HG02623 (cell line): ENCODE data around the gene SGPP1.
"Not testable (repeated sequence)": the region's sequence is repeated elsewhere in the genome, so short reads cannot be mapped to it uniquely, and the experiment has no call there.

ENCODE experiments used
- ATAC-seq: cut with Tn5 transposase; IDR thresholded peaks from one replicate; pipeline ENCODE4 v1.9.1; 2021; ENCODE audit warnings: moderate library complexity; ENCODE audit not compliant: unreplicated experiment

Gene SGPP1

DNA sequence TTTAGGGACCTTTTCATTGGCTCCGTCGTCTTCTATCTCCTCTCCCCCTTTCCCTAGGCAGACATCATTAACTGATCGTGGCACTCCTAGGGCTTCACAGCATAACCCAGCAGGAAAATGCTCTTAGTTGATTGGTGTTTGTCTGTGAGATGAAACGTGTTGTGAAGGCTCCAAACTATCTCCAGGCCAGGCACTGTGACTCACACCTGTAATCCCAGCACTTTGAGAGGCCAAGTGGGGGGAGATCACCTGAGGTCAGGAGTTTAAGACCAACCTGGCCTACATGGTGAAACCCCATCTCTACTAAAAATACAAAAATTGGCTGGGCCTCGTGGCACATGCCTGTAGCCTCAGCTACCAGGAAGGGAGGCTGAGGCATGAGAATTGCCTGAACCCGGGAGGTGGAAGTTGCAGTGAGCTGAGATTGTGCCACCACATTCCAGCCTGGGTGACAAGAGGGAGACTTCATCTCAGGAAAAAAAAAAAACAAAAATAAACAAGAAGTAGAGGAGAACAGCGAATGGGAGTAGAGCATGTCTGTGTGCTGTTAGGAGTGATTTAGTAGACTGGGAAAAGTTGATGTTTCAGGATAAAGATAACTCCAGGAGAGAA, 53.9 kb downstream of the SGPP1 start:
- ATAC-seq, result no peak

- ATAC-seq, result no peak
Measured at GRCh38 chr14:63673255-63673654, 54.6 kb downstream of the SGPP1 start.

- ATAC-seq, result peak; percentile 58
Measured at GRCh38 chr14:63672417-63673180, 55.3 kb downstream of the SGPP1 start.

DNA sequence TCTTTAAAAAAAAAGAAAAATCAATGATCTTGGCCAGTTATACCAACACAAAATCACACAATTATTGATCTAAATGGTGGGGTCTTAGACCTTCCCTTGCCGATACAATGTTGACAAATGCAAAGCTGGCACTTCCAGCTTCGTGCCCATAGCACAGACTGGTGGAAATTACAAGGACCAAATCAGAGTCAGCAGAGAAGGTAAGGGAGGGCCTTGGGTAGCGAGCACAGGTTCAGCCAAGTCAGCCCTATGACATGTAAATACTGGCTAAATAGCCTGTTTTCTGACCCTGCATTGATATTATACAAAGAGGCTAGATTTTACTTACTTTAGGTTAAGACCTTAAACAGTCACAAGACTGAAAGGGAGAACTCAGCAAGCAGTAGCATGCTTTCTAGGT, 55.9 kb downstream of the SGPP1 start:
- ATAC-seq, result no peak

GRCh38 chr14:63670692-63671091, 57.2 kb downstream of the SGPP1 start:
- no peak for ATAC-seq

DNA sequence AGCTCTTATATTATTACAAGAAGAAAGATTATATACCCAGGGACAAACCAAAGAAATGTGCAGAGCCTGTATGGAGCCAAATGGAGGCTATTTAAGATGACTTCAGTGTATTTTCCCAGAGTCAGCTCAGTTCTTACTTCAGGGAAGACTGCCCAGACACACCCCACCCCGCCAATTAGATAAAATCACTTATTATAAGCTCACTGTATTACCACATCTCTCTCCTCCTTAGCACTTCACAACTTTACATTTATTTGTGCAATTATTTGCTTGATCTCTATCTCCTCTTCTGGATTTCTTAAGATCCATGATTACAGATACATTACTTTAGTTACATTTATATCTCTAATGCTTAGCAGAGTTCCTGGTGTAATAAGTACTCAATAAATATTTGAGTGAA, 61.5 kb downstream of the SGPP1 start:
- no peak for ATAC-seq

- no peak for ATAC-seq
Measured at GRCh38 chr14:63663428-63664341, 64.2 kb downstream of the SGPP1 start.

DNA sequence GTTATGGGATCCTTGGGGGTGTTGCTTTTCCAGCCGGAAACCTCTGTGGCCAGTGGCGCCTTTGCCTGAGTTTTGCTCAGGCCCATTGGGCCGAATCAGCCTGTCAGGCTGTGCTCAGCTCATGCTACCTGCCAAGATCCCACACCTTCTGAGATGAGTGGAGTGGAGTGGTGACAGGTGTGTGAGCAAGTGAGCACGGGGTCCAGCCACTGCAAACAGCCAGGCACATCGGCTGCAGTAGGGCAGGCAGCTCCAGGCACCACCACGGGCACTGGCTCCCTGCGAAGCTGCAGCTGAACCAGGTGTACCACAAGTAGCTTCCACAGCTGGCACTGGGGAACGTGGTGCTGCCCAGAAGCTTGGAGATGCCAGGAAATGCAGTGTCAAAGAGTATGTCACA, 65.1 kb downstream of the SGPP1 start:
- no peak for ATAC-seq

DNA sequence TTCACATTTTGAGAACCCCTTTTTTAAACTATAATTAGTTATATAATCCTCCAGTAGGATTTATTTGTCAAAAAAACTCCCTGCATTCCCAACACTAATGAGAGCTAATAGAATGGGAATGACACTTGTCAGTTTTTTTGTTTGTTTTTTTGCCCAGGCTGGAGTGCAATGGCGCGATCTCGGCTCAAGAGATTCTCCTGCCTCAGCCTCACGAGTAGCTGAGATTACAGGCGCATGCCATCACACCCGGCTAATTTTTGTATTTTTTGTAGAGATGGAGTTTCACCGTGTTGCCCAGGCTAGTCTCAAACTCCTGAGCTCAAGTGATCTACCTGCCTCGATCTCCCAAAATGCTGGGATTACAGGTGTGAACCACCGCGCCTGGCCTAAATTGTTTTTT, 66.0 kb downstream of the SGPP1 start:
- ATAC-seq, result not testable (repeated sequence)

DNA sequence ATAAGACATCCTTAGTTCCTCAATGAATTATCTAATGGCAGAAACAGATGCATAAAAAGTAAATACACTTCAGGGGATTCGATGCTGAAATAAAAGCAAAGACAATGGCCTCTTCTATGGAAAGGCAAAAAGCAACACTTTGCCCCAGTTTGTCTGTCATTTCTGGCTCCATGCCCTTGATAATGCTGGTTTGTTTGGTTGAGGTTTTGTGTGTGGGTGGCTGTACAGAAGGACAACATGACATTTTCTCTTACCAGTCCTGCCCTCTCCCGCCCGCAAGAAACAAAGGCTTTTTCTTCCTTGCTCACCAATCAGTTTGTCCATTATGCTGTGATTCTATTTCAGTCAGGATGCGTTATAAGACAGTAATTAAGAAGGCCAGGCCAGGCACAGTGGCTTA, 68.1 kb downstream of the SGPP1 start:
- no peak for ATAC-seq

DNA sequence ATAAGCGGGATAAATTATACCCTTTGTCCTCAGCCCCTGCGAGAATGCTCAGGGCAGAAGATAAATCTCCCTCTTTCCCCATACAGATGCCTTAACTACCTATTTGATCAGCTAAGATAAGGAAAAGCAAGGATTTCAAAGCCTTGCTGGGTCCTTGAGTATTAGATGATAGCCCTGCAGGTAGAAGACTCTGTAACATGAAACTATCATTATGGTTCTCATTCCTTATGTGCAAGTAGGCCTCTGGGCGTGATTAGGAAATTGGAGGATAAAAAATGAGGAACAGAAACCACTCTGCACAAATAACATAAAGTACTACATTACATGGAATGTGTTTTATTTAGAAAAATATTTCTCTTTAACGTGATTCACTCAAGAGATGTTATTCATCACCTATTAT, 71.7 kb downstream of the SGPP1 start:
- no peak for ATAC-seq

DNA sequence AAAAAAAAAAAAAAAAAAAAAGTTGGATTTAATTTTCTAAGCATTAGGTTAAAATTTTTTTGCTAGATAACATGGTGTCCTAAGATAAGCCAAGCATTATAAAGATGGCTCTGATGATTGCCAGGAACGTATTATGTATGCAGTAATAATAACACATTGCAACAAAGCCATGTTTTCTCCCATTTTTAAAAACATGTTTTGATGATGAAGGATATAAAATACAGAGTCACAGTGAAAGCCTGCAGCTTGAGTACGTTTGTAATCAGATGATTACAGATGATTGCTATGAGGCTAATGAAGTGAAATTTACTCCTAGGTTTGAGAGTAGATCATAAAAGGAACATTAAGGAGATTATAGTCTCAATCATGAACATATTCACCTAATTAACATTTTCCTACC, 72.9 kb downstream of the SGPP1 start:
- ATAC-seq, result no peak

GRCh38 chr14:63654346-63654745, 73.5 kb downstream of the SGPP1 start:
- ATAC-seq, result no peak

DNA sequence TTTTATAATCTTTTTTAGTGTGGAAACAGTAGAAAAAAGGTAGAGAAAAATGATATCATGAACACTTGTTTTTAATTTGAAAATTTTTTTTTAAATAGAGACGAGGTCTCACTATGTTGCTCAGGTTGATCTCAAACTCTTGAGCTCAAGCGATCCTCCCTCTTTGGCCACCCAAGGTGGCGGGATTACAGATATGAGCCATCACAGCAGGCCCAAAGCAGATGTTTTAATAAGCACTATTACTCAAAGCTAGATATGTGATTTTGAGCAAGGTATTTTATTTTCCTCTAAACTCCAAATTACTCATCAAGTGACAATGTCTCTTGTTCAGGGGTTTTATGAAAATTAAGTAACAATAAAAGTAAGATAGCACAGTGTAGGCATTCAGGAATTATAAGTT, 75.5 kb downstream of the SGPP1 start:
- no peak for ATAC-seq

DNA sequence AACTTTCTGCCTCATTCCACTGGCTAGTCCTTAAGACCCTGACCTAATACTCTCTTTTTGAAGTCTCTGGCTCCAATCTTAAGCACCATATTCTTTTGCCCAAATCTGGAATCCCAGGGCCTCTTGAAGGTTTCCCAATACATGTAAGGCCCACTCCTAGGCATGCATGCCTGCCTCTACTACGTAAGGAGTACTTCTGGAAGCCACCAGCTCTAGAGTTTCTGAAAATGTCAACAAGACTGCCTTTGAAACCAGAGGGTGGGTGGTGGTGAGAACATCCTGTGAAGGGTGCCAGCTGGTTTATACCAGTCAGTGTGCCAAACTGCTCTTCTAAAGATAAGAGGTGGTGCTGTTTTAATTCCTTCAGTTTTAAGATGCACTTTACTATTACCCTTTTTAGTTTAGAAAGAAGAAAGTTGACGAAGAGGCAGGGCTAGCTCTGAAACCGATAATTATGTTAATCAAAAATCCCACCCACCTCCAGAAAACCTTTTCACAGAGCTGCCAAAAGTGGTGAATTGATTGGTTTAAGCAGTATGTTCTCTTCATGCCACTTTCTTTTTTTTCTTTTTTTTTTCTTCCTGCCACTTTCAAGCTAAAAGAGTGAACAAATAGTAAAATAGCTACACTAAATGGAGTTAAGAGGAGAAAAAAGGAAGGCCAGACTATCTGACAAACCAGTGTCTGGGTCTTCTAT, 77.5 kb downstream of the SGPP1 start:
- no peak for ATAC-seq

DNA sequence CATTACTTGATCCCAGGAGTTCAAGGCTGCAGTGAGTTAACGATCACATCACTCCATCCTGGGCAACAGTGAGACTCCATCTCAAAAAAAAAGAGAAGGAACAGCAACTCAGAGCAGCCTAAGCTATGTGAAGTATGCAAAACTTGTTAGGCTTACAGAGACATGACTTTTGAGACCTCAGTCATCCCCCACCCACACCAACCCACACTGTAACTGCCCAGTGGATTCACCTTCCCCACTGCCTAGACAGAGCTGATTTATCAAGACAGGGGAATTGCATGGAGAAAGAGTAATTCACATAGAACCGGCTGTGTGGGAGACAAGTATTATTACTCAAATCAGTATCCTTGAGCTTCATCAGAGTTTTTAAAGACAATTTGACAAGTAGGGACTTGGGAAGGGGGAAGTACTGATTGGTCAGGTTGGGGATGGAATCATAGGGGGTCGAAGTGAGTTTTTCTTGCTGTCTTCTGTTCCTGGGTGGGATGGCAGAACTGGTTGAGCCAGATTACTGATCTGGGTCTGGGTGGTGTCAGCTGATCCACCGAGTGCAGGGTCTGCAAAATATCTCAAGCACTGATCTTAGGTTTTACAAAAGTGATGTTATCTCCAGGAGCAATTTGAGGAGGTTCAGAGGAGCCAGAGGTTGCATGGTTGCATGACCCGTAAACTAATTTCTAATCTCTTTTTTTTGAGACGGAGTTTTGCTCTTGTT, 80.0 kb downstream of the SGPP1 start:
- ATAC-seq, result peak; percentile 62

- no peak for ATAC-seq
Measured at GRCh38 chr14:63644741-63645140, 83.1 kb downstream of the SGPP1 start.

DNA sequence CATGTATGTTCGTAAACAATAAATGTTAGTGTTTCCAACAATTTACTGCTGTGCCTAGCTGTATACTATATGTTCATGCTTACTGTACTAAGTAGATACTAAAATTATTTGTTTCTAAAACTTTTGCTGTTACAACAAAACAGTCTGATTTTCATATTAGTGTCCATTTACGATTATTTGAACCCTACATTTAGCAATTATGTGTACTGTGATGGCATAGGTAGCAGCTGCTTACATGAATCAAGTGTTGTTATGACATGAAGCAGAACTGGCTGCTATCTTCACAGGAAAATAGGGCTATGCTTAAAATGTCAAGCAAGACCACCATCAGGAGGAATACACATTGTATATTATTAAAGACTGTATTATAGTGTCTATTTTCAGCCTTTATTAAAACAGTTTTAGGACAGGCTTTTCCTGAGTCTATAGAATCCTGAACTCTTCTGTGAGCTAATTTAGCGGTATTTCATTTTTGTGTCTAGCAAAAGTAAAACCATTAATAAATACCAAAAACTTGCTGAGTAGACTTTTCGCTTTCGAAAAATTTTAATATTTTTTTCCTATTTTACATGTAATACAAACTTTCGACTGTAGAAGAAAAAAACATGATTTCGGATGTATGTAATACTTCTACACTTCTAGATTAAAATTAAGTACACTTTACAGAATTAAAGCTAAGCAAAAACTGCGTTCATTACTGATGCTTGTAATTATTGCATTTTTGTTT, 85.0 kb downstream of the SGPP1 start:
- no peak for ATAC-seq

- ATAC-seq, result peak; percentile 48
Measured at GRCh38 chr14:63642229-63642611, 85.6 kb downstream of the SGPP1 start.
